HG03565 (cell line): Measurements from ENCODE around the gene MAGEA9.
"Not testable (repeated sequence)": the region's sequence is repeated elsewhere in the genome, so short reads cannot be mapped to it uniquely, and the experiment has no call there.

Source experiments
- ATAC-seq: cut with Tn5 transposase; IDR thresholded peaks from one replicate; pipeline ENCODE4 v1.9.1; 2021; ENCODE audit warnings: mild to moderate bottlenecking, moderate library complexity; ENCODE audit not compliant: unreplicated experiment

MAGEA9 gene

DNA sequence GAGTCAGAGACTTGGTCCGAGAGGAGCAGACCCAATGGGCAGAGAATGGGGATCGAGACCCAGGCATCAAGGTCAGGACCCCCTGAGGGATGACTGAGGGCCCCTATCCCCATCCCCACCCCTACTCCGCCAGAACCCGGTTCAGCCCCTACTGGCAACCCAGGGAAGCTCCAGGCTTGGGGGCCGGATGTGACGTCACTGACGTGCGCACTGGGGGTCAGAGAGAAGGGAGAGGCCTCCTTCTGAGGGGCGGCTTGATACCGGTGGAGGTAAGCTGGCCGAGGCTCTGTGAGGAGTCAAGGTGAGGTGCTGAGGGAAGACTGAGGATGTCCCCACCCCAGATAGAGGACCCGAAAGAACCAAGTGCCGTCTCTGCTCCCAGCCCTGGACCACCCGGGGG lies at the start of gene MAGEA9:
Gene MAGEA9 (plus strand): TSS at position 204 of the 400 bp plus-strand sequence. CDS start 4,281 bp downstream, outside the sequence.
- not testable (repeated sequence) for ATAC-seq

- not testable (repeated sequence) for ATAC-seq
These were observed 39.5 kb upstream of the MAGEA9 start for GRCh38 chrX:149742269-149742668.

DNA sequence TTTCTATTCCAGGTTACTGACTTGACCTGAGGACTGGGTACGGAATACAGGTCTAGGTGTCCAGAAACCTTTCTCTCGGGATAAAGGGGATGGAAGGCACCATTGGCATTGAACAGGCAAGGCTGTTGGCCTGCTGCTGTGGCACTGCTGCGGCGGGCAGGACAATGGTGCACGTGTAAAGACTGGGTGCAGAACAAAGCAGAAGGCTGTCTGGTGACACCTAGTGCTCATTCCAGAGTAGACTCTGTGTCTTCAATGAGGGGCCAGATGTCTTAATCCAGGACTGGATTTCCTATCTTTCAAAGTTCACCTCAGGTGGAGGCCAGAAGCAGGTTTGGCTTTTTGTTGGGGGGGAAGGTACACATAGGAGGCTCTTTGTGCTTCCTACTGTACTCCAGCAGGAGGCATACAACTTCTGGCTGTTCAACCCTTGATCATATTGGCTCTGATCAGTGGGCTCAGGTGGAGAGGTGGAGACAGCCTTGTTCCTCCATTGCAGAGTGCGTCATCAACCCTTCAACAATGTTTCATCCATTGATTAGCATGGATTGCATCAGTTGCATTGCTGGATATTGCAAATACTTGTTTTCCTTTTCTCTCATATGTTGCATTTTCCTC lies 35.2 kb upstream of the MAGEA9 start:
- ATAC-seq, result not testable (repeated sequence)

DNA sequence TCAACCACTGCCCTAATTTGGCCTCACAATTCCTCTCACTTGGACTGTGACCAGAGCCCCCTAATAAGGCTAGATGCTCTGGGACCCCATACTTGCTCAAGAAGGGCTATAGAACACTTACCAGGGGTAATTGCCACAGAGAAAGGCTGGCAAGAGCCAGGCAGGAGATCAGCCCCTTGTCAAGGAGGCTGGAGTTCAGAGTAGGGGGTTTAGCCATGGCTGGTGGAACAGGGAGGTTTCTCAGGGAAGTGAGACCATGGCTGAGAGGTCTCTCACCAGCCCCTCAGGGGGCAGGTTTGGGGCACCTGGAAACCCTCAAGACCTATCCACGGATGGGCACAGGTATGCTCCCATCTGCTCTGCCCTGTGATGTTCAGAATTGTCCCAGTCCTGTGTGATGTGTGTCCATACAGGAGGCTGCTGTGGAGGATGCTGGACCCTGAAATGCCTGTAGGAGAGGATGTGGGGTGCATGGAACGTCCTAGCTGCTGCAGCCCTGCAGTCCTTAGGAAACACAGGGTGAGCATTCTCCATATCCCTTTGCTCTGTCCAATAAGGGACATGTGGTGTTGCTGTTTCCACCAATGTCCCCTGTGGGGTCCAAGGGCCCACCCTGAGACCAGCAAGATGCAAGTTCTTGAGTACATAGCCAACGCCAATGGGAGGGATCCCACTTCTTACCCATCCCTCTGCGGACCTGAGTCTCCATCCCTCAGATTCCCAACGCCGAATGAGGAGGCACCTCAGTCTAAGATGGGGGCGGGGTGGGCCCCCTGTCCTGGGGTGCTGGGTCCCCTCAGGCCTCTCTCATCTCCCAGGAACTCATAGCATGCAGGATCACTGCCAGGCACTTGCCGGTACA lies 24.3 kb upstream of the MAGEA9 start:
- no peak for ATAC-seq

DNA sequence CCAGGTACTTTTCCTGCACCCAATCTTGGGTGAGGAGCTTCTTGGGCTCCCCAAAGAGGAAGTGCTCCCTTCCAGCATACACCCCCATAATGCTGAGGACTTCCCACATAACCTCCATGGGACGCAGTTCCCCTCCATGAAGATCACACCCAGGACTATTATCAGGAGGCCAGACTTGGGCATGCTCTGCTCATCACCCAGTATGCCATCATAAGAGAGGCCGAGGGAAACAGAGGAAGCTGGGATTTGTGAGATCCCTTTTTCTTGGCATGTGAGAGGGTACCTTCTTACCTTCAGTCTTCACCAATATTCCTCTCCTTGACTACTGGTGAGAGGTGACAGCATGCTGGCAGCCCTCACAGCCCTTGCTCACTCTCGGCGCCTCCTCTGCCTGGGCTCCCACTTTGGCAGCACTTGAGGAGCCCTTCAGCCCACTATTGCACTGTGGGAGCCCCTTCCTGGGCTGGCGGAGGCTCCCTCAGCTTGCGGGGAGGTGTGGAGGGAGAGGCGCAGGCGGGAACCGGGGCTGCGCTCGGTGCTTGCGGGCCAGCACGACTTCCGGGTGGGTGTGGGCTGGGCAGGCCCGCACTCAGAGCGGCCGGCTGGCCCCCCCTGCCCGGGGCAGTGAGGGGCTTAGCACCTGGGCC lies 23.5 kb upstream of the MAGEA9 start:
- no peak for ATAC-seq

- not testable (repeated sequence) for ATAC-seq
These were observed 23.0 kb upstream of the MAGEA9 start for GRCh38 chrX:149758715-149759078.

GRCh38 chrX:149759824-149760223 lies 21.9 kb upstream of the MAGEA9 start:
- no peak for ATAC-seq

- no peak for ATAC-seq
These were observed 20.8 kb upstream of the MAGEA9 start for GRCh38 chrX:149760965-149761364.

DNA sequence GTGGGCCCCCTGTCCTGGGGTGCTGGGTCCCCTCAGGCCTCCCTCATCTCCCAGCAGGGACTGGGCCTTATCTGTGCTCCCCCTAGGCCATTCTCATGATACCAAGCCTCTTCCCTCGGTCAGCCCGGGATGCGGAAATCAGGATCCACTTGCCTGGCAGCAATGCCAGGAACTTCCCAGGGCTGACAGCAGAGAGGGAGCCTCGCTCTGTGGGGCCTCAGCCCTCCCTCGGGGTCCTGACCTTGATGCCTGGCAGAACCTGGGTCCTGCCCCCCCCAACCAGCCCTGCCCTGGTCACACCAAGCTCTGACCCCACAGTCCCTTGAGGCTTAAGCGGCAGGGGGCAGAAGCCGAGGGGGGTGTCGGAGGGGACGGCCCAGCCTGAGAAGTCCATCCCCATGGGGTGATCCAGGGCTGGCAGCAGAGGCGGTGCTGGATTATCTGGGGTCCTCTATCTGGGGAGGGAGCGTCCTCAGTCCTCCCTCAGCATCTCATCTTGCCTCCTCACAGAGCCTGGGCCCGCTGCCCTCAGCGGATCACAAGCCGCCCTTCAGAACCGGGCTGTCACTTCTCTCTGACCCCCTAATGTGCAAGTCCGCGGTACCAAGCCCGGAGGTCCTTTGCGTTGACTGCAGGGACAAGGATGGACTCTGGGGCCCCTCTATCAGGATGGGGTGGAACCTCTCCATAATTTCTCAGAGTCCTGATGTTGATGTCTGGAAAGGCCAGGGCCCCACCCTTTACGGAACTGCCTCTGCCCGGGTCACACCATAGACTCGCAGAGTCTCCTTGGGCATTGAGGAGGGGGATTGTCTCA lies 19.7 kb upstream of the MAGEA9 start:
- not testable (repeated sequence) for ATAC-seq

GRCh38 chrX:149762696-149763614 lies 18.8 kb upstream of the MAGEA9 start:
- ATAC-seq, result no peak

DNA sequence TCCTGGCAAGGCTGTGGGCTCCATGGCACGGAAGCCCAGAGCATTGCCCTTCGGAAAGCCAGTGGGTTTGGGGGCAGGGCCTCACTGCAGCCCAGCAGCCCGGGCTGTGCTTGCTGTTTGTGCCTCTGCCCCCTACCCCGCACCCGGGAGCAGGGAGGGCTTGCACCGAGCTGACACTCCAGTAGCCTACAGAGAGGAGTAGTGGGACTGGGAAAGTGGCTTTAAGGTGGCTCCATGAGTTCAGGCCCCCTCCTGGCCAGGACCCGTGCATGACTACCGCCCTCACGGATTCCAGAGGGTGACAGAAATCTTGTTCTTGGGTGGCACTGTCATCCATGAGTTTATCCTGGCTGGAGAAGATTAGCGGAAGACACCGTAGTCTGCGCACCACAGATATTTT lies 11.4 kb upstream of the MAGEA9 start:
- ATAC-seq, result not testable (repeated sequence)

DNA sequence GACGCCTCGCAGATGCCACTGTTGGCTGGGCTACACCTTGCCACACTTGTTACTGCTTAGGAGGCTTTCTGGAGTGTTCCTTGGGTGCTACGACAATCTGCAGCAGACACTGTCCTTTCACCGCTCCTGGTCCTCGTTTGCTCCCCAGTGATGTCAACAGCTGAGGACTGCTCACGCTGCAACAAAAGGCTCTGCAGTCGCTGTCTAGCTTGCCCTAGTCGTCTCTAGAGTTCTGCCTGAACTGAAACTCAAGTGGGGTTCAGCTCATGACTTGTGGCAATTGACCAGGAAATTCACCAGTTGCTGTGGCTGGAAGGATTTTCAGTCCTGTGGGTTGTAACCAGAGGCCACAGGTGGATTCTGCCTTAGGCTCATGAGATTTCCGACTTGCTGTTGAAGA lies 8.7 kb upstream of the MAGEA9 start:
- not testable (repeated sequence) for ATAC-seq

DNA sequence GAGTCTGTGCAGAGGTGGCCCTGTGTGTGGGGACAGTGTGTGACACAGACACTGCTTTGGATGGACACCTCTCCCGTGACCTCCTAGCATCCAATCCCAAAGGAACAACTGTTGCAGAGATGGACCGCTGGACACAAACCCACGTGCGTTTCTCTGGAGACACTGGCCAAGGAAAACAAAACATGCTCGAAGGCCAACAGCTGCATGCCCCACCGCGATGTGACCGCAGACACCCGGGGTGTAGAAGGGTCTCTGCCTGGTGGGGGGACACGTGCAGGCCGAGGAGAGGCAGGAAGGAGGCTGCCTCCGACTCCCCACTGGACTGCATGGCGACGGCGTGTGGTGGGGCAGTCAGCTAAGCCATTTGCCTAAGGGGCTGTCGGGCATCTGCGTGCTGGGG lies 8.0 kb upstream of the MAGEA9 start, which contains the start of gene HSFX1:
Gene HSFX1 (plus strand): TSS at position 301 of the 400 bp plus-strand sequence. CDS start 614 bp downstream, outside the sequence.
- ATAC-seq, result not testable (repeated sequence)

DNA sequence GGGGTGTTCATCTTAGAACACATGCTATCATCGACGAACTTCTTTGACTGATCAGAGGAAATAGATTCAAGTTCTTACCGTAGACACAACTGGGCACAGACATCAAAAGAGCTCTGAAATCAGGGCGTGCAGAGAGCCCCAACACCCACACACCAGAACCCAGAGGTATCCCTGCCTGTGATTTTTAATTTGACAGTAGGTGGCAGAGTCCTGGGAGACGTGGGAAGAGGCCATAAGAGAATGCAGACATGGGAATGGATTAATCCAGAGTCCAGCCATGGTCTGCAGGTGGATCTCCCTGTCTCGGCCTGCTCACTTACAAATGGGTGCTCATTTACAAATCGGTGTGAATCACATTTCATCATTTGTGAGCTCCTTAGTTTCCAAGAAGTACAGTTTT lies 3.7 kb upstream of the MAGEA9 start:
- not testable (repeated sequence) for ATAC-seq

GRCh38 chrX:149795531-149795930 lies 13.8 kb downstream of the MAGEA9 start:
- ATAC-seq, result peak; percentile 99

DNA sequence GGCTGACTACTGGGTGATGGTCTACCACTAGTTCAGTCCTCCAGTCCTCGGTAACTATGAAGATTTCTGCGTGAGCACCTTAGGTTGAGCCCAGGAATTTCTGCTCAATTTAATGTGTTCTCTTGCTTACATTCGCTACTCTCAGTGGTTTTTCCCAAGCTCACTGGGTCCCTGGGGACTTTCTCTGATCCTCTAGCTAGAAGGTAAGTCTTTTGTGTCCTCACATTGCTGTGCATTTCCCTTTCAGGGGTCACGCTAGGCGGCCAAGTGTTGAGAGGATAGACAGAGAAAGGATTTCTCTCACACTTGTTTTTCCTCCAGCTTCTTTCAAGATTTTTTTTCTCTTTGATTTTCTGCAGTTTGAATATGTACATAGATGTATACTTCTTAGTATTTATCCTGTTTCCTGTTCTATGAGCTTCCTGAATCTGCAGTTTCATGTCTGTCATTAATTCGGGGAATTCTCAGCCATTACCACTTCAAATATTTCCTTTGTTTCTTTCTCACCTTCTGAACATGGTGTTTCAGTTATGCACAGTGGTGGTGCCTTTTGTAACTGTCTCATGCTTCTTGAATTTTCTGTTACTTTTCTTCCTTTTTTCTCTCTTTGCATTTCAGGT lies 17.5 kb downstream of the MAGEA9 start:
- no peak for ATAC-seq

DNA sequence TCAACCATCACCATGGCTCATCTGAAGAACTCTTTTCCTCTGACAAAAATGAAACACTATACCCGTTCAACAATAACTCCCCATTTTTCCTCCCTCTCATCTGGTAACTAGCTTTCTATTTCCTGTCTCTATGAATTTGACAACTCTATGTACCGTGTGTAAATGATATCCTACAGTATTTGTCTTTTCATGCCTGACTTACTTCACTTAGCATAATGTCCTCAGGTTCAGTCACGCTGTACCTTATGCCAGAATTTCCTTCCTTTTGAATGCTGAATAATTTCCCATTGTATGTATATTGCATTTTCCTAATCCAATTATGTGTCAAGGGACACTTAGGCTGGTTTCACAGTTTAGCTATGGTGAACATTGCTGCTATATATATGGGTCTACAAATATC lies 18.2 kb downstream of the MAGEA9 start:
- no peak for ATAC-seq

DNA sequence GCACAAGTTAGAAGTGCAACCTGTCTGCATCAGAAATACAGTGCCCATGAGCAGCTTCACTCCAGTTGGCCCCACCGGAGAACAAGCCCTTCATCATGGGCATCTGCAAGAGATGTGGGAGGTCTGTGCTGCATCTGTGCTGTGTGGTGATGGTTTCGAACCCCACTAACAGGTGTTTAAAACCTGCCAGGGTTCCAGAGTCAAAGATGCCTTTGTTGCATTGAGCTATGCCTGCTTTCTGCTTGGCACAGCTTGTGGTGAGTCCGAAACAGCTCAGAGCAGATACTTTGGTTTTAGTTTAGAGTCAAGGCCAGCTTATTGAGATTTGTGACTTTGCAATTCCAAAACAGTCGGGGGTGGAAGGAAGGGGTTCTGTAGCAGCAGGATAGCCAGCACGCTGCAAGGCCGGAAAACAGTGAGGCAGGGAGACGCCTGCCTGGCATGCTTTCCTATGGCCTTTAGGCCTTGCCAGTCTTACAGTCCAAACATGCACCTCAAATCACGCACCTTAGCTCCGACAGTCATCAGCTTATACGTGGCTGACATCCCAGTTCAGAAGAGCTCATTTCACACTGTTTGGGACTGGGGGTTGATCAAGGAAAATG lies 21.8 kb downstream of the MAGEA9 start:
- no peak for ATAC-seq

DNA sequence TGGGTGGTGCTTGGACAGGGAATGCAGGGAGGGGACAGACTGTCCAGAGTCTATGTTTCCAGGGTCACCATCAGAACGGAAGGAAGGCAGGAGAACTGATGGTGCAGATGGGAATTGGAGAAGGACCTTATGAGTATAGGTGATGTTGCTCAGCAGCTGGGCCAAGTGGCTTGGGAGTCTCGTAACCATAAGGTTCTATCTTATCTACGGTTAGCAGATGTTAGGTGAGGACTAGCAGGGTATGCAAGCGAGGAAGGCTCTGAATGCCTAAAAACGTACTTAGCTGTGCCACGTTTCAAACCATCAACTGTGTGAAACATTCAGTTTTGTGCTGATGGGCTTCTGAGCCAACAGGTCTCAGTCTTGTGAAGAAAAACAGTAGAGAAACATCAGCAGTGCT lies 22.4 kb downstream of the MAGEA9 start:
- no peak for ATAC-seq
